Endometrial microvascular endothelial cells (primary cell): ENCODE measurements around the gene OR6K6. TPM values are rescaled to one million over a fixed set of nuclear protein-coding genes. Genes with fewer than 3 reads are reported as not detected.

Experiments used
- in situ Hi-C: cut with HindIII; loops from 2 replicates; pipeline ENCODE4 v1.10.0; 2017; ENCODE audit warnings: low sequenced_read_pairs, low pct_unique_long_range_greater_than_20kb; ENCODE audit errors: inconsistent ontology term
- total RNA-seq: library from RNA; depleted of rRNA; stranded (reverse); fragments of >200 nt; gene quantifications from one replicate; pipeline ENCODE4 v1.2.3, GENCODE V29; 2015; ENCODE audit errors: inconsistent ontology term

The OR6K6 gene
- total RNA-seq, 1 donor from 2014 or later: not detected

- in situ Hi-C loops: no loop called here
Observed at GRCh38 chr1:158798531-158798930, 44.0 kb downstream of the OR6K6 start.

GRCh38 chr1:158799689-158800088, 45.2 kb downstream of the OR6K6 start:
- in situ Hi-C loops: no loop called here

GRCh38 chr1:158800526-158800925, 46.0 kb downstream of the OR6K6 start:
- in situ Hi-C loops: no loop called here

GRCh38 chr1:158801396-158801795, 46.9 kb downstream of the OR6K6 start:
- in situ Hi-C loops: no loop called here

GRCh38 chr1:158803678-158804077, 49.2 kb downstream of the OR6K6 start:
- in situ Hi-C loops: no loop called here

Other genes with a start within 250 kb of the OR6K6 start
- not detected for gene OR6Y1, start 200.3 kb upstream of the OR6K6 start, total RNA-seq
- gene OR6P1, start 184.1 kb upstream of the OR6K6 start, total RNA-seq: not detected
- gene OR10X1, start 174.8 kb upstream of the OR6K6 start, total RNA-seq: not detected
- not detected for gene OR10Z1, start 149.5 kb upstream of the OR6K6 start, total RNA-seq
- gene SPTA1, start 68.0 kb upstream of the OR6K6 start, total RNA-seq: not detected
- gene OR6K2, start 54.1 kb upstream of the OR6K6 start, total RNA-seq: not detected
- gene OR6K3, start 34.0 kb upstream of the OR6K6 start, total RNA-seq: not detected
- gene OR6N1, start 17.5 kb downstream of the OR6K6 start, total RNA-seq: not detected
- gene OR6N2, start 26.5 kb downstream of the OR6K6 start, total RNA-seq: not detected
- not detected for gene MNDA, start 76.6 kb downstream of the OR6K6 start, total RNA-seq
- not detected for gene PYHIN1, start 176.8 kb downstream of the OR6K6 start, total RNA-seq